DMS53 treated with DMSO at 0.1 percent for 48 hours (cell line): Measurements from ENCODE around the gene LGALS12.
"Not testable (repeated sequence)": the region's sequence is repeated elsewhere in the genome, so short reads cannot be mapped to it uniquely, and the experiment has no call there.

Source experiments
- DNase-seq: peaks from one replicate; lab custom pipeline; 2025; ENCODE audit not compliant: unreplicated experiment; lab: John Stamatoyannopoulos, UW

LGALS12 gene

DNA sequence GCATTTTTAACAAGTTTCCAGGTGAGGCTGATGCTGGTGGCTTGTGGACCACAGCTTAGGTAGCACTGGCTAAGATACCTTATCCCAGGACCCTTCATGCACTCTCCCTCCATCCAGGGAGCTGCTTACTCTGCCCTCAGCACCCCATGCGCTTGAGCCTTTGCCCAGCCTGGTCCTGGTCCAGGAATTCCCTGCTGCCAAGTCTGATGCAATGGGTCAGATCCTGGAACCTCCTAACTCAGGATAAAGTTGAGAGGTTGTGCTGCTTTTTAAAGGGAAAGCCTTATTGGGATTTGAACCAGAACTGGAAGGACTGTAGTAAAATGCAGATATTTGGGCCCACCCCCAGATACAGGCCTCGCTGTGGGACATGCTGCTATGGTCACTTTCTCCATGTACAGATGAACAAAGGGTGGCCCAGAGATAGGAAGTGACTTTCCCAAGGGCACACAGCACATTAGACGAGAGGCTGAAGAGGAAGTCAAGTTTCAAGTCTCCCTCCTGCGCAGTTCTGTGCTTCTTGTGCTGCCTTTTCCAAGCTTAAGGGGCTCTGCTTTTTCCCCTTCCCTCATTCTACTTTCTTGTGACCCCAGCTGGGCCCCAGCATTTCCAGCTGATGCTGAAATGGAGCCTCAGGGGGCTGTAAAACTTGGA, 824 bp upstream of the LGALS12 start:
- no peak for DNase-seq

DNA sequence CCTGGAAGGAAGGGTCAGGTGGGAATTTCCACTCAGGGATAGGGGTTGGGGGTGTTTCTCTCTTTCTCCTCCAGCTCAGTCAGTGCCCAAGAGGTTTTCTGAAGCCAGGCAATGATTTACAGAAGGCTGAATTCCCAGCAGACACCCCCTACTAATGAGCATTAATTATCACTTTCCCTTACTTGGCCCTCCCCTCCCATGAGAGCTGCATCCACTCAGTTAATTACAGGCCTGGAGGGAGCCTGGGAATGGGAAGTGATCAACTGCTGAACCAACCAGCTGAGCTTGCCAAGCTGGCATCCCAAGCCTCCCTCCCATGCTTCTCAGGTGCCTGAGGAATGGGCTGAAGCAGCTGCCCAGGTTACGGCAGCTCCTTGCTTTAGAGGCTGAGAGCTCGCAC, 992 bp downstream of the LGALS12 start:
- DNase-seq, result no peak

DNA sequence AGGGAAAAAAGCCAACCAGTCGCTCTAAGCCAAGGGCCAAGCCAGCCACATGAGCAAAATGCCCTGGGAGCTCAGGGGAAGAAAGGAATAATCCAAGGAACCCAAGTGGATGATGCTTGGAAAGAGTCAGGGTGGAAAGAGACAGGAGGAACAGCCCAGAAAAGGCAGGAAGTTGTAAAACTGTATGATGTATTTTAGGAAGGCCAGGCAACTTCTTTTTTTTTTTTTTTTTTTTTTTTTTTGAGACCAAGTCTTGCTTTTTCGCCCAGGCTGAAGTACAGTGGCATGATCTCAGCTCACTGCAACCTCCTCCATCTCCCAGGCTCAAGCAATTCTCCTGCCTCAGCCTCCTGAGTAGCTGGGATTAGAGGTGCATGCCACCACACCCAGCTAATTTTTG, 1.6 kb downstream of the LGALS12 start:
- DNase-seq, result no peak

DNA sequence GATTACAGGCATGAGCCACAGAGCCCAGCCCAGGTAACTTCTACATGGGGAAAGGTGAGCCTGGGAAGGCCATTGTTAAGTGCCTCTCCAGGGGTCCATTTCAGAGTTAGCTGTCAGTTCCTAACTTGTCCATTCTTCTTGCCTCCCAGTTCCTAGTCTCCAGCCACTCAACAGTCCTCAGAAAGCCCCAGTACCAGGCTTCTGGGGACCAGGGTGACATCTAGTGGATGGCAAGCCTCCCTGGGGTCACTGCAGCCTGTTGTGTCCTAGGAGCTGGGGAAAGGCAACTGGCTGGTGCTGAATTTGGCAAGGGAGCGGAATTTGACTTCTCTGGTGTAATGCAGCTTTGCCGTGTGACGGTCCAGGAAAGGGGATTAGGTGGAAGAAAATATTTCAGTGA, 2.1 kb downstream of the LGALS12 start:
- no peak for DNase-seq

DNA sequence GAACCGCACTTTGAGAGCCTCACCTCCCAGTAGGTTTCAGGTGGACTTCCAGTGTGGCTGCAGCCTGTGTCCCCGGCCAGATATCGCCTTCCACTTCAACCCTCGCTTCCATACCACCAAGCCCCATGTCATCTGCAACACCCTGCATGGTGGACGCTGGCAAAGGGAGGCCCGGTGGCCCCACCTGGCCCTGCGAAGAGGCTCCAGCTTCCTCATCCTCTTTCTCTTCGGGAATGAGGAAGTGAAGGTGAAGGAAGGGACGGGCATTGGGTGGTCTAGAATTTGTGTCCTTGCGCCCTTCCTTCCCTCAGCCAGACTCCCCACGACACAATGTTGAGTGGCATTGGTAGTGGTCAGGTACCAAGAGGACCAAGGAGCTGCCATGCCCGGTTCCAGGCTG, 2.9 kb downstream of the LGALS12 start:
- DNase-seq, result no peak

DNA sequence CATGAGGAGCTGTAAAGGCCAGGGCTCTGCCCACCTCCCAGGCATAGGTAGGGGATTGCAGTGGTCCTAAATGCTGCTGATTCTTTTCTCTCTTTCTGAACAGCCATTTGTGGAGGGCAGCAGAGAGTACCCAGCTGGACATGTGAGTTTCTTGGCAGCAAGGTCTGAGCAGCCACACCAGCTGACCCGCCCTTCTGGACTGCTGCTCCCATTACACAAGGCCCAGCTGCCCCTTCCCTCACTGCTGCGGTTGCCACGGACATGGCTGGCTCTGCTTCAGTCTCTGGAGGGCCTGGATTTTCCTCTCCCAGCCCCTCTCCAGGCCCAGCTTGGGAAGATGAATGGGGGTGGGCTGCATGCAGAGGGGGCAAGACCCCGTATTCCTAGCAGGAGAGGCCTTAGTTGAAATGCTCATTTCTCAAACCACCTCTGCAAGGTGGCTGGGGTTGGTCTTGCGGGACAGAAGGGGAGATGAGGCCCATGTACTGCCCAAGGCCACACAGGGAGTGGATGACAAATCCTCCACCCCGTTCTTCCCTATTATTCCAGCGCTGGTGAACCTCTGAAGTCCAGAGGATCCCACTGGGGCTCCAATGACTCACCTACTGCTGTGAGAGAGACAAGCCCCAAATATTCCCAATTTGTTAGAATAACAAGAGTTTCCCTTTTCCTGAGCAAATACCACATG, 4.6 kb downstream of the LGALS12 start:
- DNase-seq, result no peak

DNA sequence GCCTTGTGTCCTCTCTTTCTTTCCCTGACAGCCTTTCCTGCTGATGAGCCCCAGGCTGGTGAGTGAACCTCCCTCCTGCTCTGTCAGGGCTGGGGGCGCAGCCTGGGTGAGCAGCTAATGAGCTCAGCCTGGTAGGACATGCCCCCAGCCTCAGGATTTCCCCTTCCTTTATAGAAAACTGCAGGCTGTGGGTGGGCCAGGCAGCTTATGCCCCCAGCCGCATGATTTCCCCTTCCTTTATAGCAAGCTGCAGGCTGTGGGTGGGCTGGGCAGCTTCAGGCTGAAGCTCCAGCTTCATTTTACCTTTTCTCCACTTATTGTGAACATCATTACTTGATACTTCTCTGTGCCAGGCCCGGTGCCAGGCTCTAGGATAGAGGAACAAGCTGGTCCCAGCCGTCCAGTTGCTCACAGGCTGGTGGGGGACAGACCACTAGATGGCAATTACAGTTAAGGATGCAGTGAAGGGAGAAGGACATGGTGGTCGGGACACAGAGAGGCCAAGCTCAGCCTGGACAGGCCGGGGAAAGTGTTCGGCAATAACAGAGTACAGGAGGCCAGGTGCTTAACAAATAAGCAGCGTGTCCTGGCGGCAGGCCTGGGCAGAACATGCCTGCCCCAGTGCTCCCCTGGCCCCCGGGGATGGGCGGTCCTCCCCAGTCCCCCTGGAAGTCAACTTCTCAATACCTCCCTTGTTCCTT, 5.3 kb downstream of the LGALS12 start:
- no peak for DNase-seq

DNA sequence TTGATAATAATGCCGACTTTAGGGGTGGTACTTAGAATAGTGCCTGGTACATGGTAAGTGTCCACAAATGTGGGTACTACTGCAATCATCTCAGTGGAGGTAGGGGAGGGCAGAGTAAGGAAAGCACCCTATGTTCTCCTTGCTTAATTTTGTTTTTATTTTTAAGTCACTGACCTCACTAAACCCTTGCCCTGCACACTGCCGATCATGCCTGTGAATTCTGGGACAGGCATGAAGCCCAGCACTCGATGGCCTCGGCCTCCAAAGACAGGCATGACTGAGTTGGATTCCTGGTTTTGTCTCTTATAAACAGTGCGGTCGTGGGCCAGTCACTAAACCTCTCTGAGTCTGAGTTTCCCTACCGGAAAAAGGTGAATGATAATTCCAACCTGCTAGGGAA, 6.9 kb downstream of the LGALS12 start:
- no peak for DNase-seq

DNA sequence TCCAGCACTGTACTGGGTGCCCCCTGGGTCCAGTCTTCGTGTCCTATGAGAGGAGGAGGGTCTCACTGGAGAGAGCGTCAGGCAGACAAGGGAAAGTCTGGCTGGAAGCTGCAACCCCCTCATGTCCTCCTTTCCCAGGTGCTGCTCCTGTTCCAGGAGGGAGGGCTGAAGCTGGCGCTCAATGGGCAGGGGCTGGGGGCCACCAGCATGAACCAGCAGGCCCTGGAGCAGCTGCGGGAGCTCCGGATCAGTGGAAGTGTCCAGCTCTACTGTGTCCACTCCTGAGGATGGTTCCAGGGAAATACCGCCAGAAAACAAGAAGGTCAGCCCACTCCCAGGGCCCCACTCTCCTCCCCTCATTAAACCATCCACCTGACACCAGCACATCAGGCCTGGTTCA, 10.2 kb downstream of the LGALS12 start:
- DNase-seq, result no peak

DNA sequence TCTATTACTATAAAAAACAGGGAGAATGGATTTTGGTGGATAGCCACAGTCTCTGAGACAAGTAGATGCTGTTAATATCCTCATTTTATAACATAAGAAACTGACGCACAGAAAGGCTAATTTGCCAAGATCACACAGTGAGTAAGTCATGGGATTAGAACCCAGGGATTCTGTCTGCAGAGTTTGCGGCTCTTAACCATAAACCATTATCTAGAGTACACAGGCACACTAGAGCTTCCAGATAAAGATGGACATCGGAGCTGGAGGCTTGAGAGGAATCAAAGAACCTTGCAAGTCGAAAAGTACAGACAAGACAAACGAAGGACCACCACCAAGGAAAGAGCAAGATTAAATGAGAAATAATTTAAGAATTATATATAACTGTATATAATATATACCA, 11.3 kb downstream of the LGALS12 start:
- no peak for DNase-seq

DNA sequence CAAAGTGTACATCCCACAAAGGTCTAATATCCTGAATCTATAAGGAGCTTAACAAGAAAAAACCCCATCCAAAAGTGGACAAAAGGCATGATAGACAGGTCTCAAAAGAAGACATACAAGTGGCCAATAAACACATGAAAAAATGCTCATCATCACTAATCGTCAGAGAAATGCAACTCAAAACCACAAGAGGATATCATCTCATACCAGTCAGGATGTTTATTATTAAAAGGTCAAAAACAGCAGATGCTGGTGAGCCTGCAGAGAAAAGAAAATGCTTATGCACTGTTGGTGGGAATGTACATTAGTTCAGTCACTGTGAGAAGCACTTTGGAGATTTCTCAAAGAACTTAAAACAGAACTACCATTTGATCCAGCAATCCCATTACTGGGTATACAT, 12.7 kb downstream of the LGALS12 start:
- DNase-seq, result no peak

DNA sequence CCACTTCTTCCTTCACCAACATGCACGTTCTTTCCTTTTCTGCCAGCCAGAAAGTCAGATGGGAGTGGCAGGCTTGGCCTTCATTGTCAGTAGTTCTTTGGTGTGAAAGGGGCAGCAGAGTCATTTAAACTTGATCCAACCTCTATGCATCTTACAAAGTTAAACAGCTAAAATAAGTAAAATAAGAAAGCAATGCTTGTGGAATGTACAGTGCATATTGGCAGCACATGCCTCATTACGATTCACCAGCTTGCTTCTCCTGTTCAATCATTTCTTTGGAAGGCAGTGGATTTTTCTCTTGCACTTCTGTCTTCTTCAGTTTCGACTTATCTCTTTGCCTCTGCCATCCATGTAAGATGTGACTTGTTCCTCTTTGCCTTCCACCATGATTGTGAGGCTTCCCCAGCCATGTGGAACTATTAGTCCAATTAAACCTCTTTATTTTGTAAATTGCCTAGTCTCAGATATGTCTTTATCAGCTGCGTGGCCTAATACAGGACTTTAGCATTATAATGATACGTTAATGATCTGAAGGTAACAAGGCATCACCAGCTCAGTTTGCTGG, 14.8 kb downstream of the LGALS12 start:
- DNase-seq, result no peak

DNA sequence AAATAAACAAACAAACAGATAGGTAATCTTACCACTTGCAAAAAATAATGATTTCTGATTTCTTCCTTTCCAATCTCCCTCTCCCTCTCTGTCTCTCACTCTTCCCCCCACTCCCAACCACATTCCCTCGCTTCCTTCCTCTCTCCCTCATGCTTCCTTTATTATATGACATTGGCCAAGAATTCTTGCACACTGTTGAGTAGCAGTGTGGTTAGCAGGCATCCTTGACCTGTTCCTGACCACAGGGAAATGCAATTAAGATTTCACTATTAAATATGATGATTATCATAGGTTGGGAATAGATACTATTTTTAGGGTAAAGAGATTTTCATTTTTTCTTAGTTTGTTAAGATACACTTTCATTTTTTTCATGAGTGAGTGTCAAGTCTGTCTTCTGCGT, 16.0 kb downstream of the LGALS12 start:
- no peak for DNase-seq

DNA sequence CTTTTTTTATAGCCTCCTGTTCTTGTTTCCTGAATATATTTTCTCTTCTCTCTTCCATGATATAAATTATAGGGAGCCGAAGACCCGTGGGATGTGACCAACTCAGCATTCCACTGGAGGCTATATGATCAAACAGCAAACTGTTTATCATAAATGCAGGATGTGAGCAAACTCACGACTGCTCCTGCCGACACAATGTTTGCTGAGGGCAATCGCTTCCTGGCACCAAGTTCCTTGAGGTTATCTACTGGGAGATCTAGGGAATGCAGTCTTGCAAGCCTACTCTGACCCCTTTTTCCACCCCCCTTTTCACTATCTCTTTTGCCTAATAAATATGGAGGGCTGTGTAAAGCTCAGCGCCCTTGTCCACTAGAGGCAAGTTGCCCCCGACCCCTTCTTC, 17.3 kb downstream of the LGALS12 start:
- DNase-seq, result no peak

DNA sequence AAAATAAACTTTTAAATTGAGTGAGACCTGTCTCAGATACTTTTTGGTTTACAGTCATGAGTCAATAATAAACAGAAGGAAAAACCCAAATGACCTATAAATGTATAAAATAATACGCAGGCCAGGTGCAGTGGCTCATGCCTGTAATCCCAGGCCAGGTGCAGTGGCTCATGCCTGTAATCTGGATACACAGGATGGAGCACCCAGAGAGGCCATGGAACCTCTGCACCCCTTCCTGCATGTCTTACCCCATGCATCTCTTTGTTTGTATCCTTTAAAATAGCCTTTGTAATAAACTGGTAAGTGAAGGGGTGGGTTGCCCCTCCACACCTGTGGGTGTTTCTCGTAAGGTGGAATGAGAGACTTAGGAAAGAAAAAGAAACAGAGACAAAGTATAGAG, 21.8 kb downstream of the LGALS12 start:
- DNase-seq, result no peak

DNA sequence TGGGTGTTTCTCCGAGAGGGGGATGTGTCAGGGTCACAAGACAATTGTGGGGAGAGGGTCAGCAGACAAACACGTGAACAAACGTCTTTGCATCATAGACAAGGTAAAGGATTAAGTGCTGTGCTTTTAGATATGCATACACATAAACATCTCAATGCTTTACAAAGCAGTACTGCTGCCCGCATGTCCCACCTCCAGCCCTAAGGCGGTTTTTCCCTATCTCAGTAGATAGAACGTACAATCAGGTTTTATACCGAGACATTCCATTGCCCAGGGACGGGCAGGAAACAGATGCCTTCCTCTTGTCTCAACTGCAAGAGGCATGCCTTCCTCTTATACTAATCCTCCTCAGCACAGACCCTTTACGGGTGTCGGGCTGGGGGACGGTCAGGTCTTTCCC, 22.3 kb downstream of the LGALS12 start:
- DNase-seq, result not testable (repeated sequence)

DNA sequence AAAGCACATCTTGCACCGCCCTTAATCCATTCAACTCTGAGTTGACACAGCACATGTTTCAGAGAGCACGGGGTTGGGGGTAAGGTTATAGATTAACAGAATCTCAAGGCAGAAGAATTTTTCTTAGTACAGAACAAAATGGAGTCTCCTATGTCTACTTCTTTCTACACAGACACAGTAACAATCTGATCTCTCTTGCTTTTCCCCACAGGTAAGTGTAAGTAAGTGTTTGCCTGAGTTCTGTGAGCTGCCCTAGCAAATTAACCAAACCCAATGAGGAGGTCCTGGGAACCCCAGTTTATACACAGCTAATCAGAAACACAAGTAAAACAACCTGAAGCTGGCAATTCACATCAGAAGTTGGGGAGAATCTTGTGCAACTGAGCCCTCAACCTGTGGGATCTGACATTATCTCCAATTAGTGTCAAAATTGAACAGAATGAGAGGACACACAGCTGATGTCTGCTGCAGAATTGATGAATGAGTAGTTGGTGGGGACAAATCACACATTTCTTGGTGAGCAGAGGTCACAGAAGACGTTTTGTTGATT, 22.9 kb downstream of the LGALS12 start:
- DNase-seq, result not testable (repeated sequence)

DNA sequence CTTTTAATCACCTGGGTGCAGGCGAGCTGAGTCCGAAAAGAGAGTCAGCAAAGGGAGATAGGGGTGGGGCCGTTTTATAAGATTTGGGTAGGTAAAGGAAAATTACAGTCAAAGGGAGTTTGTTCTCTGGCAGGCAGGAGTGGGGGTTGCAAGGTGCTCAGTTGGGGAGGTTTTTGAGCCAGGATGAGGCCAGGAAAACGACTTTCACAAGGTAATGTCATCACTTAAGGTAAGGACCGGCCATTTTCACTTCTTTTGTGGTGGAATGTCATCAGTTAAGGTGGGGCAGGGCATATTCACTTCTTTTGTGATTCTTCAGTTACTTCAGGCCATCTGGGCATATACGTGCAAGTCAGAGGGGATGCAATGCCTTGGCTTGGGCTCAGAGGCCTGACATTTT, 23.5 kb downstream of the LGALS12 start:
- DNase-seq, result not testable (repeated sequence)

DNA sequence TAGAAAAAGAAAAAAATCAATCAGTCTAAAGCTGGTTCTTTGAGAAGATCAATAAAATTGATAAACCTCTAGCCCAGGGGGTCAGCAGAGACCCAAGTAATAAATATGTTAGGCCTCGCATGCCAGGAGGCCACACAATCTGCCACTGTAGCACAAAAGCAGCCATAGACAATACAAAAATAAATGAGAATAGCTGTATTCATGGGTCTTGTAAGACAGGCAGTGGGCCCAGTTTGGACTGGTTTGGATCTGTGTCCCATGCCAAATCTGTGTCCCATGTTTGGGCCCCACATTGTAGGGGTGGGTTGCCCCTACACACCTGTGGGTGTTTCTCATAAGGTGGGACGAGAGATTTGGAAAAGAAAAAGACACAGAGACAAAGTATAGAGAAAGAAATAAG, 24.1 kb downstream of the LGALS12 start:
- no peak for DNase-seq

DNA sequence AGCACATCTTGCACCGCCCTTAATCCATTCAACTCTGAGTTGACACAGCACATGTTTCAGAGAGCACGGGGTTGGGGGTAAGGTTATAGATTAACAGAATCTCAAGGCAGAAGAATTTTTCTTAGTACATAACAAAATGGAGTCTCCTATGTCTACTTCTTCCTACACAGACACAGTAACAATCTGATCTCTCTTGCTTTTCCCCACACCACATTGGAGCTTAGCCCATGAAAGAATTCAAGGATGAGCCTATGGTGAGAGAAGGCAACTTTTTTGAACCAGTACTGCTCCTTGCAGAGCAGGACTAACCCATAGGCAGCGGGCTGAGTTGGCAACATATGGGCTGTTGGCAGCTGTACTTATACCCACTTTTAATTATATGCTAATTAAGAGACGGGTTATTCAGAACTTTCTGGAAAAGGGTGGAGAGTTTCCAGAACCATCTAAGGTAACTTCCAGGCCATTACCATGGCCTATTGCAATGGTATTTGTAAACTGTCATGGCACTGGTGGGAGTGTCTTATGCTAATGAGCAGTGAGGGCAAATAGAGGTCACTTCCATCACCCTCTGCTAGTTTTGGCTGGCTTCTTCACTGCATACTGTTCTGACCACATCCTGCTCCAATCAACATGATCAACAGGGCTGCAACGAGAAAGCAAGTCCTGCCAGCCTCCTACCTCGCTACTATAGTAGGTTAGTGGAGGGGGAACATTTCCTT, 25.3 kb downstream of the LGALS12 start:
- not testable (repeated sequence) for DNase-seq

DNA sequence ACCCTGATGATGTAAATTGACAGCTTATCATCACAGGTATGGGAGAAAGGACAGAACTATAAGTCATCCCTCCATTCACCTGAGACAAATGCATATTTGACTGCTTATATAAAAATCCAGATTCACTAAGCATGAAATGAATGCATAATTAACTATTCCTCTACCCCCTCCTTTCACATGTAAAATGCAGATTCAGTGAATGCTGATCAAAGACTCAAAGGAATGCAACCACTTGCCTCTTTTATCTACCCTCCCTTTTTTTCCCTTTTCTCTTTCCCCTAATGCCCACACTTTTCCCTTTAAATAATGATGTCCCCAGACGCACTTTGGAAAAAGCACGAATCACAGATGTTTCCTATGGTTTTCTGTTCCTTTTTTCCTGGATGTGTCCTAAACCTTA, 26.2 kb downstream of the LGALS12 start:
- no peak for DNase-seq
